Endothelial cell (in vitro differentiated cells): Measurements from ENCODE around the gene YWHAB. TPM values are rescaled to one million over a fixed set of nuclear protein-coding genes. Genes with fewer than 3 reads are reported as not detected.

Experiments used
- DNase-seq: peaks from one replicate; pipeline ENCODE4 v3.0.0; 2021; ENCODE audit warnings: low spot score
- H3K27ac Mint-ChIP-seq: one replicate; pipeline ENCODE4 v1.8.0; 2021; ENCODE audit warnings: mixed read lengths, inconsistent platforms; ENCODE audit not compliant: unreplicated experiment
- H3K27me3 Mint-ChIP-seq: one replicate; pipeline ENCODE4 v1.8.0; 2021; ENCODE audit warnings: mild to moderate bottlenecking, moderate library complexity, mixed read lengths, inconsistent platforms; ENCODE audit not compliant: unreplicated experiment
- H3K36me3 Mint-ChIP-seq: one replicate; pipeline ENCODE4 v1.8.0; 2021; ENCODE audit warnings: mild to moderate bottlenecking, low read depth, mixed read lengths, inconsistent platforms; ENCODE audit not compliant: unreplicated experiment
- H3K4me1 Mint-ChIP-seq: one replicate; pipeline ENCODE4 v1.8.0; 2021; ENCODE audit warnings: mild to moderate bottlenecking, mixed read lengths, inconsistent platforms; ENCODE audit not compliant: unreplicated experiment
- H3K4me3 Mint-ChIP-seq: one replicate; pipeline ENCODE4 v1.8.0; 2021; ENCODE audit warnings: mild to moderate bottlenecking, mixed read lengths, inconsistent platforms; ENCODE audit not compliant: unreplicated experiment
- H3K9me3 Mint-ChIP-seq: one replicate; pipeline ENCODE4 v1.8.0; 2021; ENCODE audit warnings: mixed read lengths, inconsistent platforms; ENCODE audit not compliant: unreplicated experiment
- CTCF ChIP-seq: fragments of 200-600 bp; sonication (generic); IDR thresholded peaks from one replicate; pipeline ENCODE4 v1.5.0; 2021; ENCODE audit warnings: antibody characterized with exemption; ENCODE audit not compliant: unreplicated experiment
- long read RNA-seq: library from polyadenylated mRNA; unstranded; transcript quantifications from one replicate; pipeline ENCODE4 v2.0.0, GENCODE V29; 2020; ENCODE audit not compliant: unreplicated experiment
- total RNA-seq: library from RNA; stranded (reverse); fragmentation: NEBNext Ultra II Directional; extraction: Animal tissue kit (Norgen Biotek cat#: 25700); gene quantifications from one replicate; pipeline ENCODE4 v1.2.1, GENCODE V29; 2021; ENCODE audit not compliant: unreplicated experiment

The YWHAB gene
- 183 TPM for total RNA-seq
- long read RNA-seq, transcript YWHAB-202 (7 exons, 3,109 nt): minor isoform, 23 of 186 reads
- long read RNA-seq, transcript YWHAB-201 (6 exons, 3,049 nt): major isoform, 137 of 186 reads
- long read RNA-seq, partial matches to known transcripts: 5 of 186 reads
- long read RNA-seq, other reads (novel, unspliced or antisense): 20 of 186 reads

DNA sequence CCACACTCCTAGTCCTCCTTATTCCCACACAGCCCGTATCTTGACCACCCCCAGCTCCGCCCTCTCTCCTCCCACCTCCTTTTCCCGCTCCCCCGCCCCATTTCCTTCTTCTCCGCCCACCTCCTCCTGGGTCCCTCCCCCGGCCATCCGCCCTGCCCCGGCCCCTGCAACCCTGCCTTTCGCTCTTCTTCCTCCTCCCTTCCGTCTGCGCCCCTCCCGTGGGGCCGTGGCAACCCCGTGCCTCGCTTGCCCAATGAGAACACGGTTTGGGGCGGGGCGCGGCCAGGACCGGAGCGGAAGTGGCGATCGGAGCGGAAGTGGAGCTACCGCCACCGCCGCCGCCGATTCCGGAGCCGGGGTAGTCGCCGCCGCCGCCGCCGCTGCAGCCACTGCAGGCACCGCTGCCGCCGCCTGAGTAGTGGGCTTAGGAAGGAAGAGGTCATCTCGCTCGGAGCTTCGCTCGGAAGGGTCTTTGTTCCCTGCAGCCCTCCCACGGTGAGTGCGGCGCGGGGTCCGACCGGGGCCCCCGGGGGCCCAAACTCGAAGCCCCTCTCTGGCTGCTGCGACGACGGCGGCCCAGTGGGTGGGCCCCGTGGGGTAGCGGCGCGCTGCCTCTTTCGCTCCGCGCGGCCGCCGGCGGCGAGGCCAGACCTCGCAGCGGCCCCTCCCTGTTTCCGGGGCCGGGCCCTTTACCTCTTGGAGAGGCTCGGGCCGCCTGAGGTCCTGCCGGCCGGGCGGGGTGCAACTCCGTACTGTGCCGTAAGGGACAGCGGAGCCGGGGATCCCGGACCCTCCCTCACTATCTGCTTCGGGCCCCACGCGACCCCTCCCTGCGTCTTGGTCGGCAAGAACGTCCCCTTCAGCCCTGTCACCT, at the start of gene YWHAB:
YWHAB (plus strand) TSS at position 314 of the 874 bp plus-strand sequence. CDS start 15,829 bp downstream, outside the sequence.
- H3K27me3 Mint-ChIP-seq: peaks cover 5% of the 10 kb centered on the region
- H3K4me1 Mint-ChIP-seq: peaks cover 28% of the 10 kb centered on the region
- H3K27ac Mint-ChIP-seq: peak within 1 kb of the TSS; percentile 96
- H3K4me3 Mint-ChIP-seq: peak within 1 kb of the TSS; percentile 99
- no peaks in the 10 kb centered on the region for H3K9me3 Mint-ChIP-seq
- peaks cover 7% of the 10 kb centered on the region for H3K36me3 Mint-ChIP-seq
- peak; percentile 99 for DNase-seq
- TF ChIP-seq CTCF: no peak

DNA sequence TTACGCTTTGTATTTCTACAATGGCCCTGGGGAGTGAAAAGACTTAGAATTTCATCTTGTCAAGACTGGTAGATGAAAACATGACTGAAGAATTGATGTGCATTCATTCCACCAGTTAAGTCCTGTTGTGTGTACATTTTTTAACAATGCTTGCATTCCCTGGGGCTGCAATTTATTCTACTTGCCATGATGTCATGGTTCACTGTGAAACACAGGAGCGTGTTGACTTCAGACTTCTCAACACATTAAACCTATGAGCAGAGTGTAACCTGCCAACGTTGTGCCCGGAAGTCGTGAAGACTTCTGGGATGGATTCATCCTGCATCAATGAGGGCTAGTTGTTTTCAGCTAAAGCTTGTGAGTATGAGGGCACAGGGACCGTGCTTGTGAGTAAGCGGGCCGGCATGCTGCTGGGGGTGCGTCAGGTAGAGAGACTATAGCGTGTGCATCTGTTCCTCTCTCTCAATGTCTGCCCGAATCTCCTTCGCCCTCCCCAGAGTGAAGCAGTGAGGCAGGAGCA, 48.8 kb upstream of the YWHAB start:
- no peak for TF ChIP-seq CTCF
- no peaks in the 10 kb centered on the region for H3K36me3 Mint-ChIP-seq
- H3K27me3 Mint-ChIP-seq: no peaks in the 10 kb centered on the region
- H3K27ac Mint-ChIP-seq: no peak overlapping the region
- H3K4me1 Mint-ChIP-seq: no peaks in the 10 kb centered on the region
- H3K9me3 Mint-ChIP-seq: no peaks in the 10 kb centered on the region
- no peak overlapping the region for H3K4me3 Mint-ChIP-seq
- DNase-seq: no peak

DNA sequence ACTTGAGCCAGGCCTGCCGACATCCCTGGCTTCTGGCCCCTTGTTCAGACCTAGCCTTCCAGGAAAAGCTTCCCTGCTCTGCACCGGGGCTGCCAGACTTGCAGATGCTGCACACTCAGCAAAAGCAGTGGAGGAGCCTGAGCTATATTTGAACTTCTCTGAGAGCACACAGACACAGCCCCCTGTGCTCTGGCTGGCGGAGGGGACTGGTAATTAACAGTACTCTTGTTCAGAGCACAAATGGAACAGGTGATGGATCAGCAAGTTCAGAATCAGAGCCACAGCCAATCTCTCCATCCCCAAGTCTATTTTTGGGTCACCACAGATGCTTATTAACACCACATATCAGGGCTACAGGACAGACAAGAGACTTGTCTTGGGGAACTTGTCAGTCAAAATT, 47.6 kb upstream of the YWHAB start:
- no peak overlapping the region for H3K27ac Mint-ChIP-seq
- H3K36me3 Mint-ChIP-seq: no peaks in the 10 kb centered on the region
- H3K4me3 Mint-ChIP-seq: no peak overlapping the region
- no peak for DNase-seq
- H3K27me3 Mint-ChIP-seq: no peaks in the 10 kb centered on the region
- no peaks in the 10 kb centered on the region for H3K9me3 Mint-ChIP-seq
- no peak for TF ChIP-seq CTCF
- no peaks in the 10 kb centered on the region for H3K4me1 Mint-ChIP-seq

GRCh38 chr20:44838521-44838920, 47.0 kb upstream of the YWHAB start:
- Mint-ChIP-seq H3K4me3 (no peak overlapping the region), H3K4me1 (no peaks in the 10 kb centered on the region), H3K36me3 (no peaks in the 10 kb centered on the region), H3K27ac (no peak overlapping the region), H3K9me3 (no peaks in the 10 kb centered on the region), H3K27me3 (no peaks in the 10 kb centered on the region)
- TF ChIP-seq CTCF: no peak
- no peak for DNase-seq

GRCh38 chr20:44839481-44839880, 46.0 kb upstream of the YWHAB start:
- Mint-ChIP-seq H3K4me1 (no peaks in the 10 kb centered on the region), H3K36me3 (no peaks in the 10 kb centered on the region), H3K9me3 (no peaks in the 10 kb centered on the region), H3K27ac (no peak overlapping the region), H3K4me3 (no peak overlapping the region), H3K27me3 (no peaks in the 10 kb centered on the region)
- DNase-seq: no peak
- TF ChIP-seq CTCF: no peak
